HG02884 (cell line): ENCODE measurements around the gene RC3H2.
"Not testable (repeated sequence)": the region's sequence is repeated elsewhere in the genome, so short reads cannot be mapped to it uniquely, and the experiment has no call there.

ENCODE experiments used
- ATAC-seq: cut with Tn5 transposase; IDR thresholded peaks from one replicate; pipeline ENCODE4 v1.9.1; 2021; ENCODE audit warnings: mild to moderate bottlenecking, moderate library complexity; ENCODE audit not compliant: unreplicated experiment

The RC3H2 gene

GRCh38 chr9:122848256-122848943, 56.8 kb downstream of the RC3H2 start:
- no peak for ATAC-seq

GRCh38 chr9:122846371-122846940, 58.7 kb downstream of the RC3H2 start:
- ATAC-seq, result no peak

- ATAC-seq, result no peak
These were observed 60.0 kb downstream of the RC3H2 start for GRCh38 chr9:122845116-122845515.

GRCh38 chr9:122844137-122844536, 61.0 kb downstream of the RC3H2 start:
- ATAC-seq, result no peak

GRCh38 chr9:122841501-122841900, 63.7 kb downstream of the RC3H2 start:
- ATAC-seq, result no peak

- ATAC-seq, result not testable (repeated sequence)
These were observed 66.7 kb downstream of the RC3H2 start for GRCh38 chr9:122838441-122838840.

- no peak for ATAC-seq
These were observed 67.8 kb downstream of the RC3H2 start for GRCh38 chr9:122837266-122837850.

- no peak for ATAC-seq
These were observed 69.8 kb downstream of the RC3H2 start for GRCh38 chr9:122835313-122835731.

GRCh38 chr9:122832194-122832593, 73.0 kb downstream of the RC3H2 start:
- ATAC-seq, result no peak

GRCh38 chr9:122828965-122829284, 76.2 kb downstream of the RC3H2 start:
- not testable (repeated sequence) for ATAC-seq

GRCh38 chr9:122827761-122828093, 77.4 kb downstream of the RC3H2 start:
- peak; percentile 16 for ATAC-seq

- no peak for ATAC-seq
These were observed 82.2 kb downstream of the RC3H2 start for GRCh38 chr9:122822938-122823337.

- ATAC-seq, result no peak
These were observed 83.1 kb downstream of the RC3H2 start for GRCh38 chr9:122822056-122822455.

- no peak for ATAC-seq
These were observed 83.7 kb downstream of the RC3H2 start for GRCh38 chr9:122821278-122821943.

- no peak for ATAC-seq
These were observed 84.7 kb downstream of the RC3H2 start for GRCh38 chr9:122820490-122820845.

GRCh38 chr9:122819791-122820489, 85.2 kb downstream of the RC3H2 start:
- ATAC-seq, result no peak

GRCh38 chr9:122819326-122819725, 85.8 kb downstream of the RC3H2 start:
- no peak for ATAC-seq

GRCh38 chr9:122816163-122816867, 88.8 kb downstream of the RC3H2 start:
- no peak for ATAC-seq

GRCh38 chr9:122815544-122815943, 89.6 kb downstream of the RC3H2 start:
- ATAC-seq, result no peak

GRCh38 chr9:122814545-122814944, 90.6 kb downstream of the RC3H2 start:
- no peak for ATAC-seq

GRCh38 chr9:122812736-122813135, 92.4 kb downstream of the RC3H2 start:
- no peak for ATAC-seq
